Measurements from ENCODE around the gene N4BP2. TPM values are rescaled to one million over a fixed set of nuclear protein-coding genes. Genes with fewer than 3 reads are reported as not detected.
"Not testable (repeated sequence)": the region's sequence is repeated elsewhere in the genome, so short reads cannot be mapped to it uniquely, and the experiment has no call there.

Gene N4BP2
- total RNA-seq, 4 donors from 2014 or later: 5.5 to 9.7 (median 7.7) TPM

GRCh38 chr4:40087799-40088366 lies 31.2 kb downstream of the N4BP2 start:
- no peak overlapping the region for H3K27ac ChIP-seq (replicated peaks in 1 of 4)
- DNase-seq (ENCODE audit: extremely low spot score): no peak
- H3K4me3 ChIP-seq: no peak overlapping the region
- no peaks in the 10 kb centered on the region for H3K27me3 ChIP-seq
- intact Hi-C loops (cut with DNase I): no loop called here
- 95% methylated on average over 10 of the region's 10 CpGs for WGBS
- TF ChIP-seq POLR2AphosphoS5 (IDR thresholded peaks at IDR 0.05): no peak
- no peak for TF ChIP-seq POLR2A (IDR thresholded peaks at IDR 0.05; ENCODE audit: low read depth)
- no peak for TF ChIP-seq EP300 (IDR thresholded peaks at IDR 0.05)
- TF ChIP-seq, protein P1, sequence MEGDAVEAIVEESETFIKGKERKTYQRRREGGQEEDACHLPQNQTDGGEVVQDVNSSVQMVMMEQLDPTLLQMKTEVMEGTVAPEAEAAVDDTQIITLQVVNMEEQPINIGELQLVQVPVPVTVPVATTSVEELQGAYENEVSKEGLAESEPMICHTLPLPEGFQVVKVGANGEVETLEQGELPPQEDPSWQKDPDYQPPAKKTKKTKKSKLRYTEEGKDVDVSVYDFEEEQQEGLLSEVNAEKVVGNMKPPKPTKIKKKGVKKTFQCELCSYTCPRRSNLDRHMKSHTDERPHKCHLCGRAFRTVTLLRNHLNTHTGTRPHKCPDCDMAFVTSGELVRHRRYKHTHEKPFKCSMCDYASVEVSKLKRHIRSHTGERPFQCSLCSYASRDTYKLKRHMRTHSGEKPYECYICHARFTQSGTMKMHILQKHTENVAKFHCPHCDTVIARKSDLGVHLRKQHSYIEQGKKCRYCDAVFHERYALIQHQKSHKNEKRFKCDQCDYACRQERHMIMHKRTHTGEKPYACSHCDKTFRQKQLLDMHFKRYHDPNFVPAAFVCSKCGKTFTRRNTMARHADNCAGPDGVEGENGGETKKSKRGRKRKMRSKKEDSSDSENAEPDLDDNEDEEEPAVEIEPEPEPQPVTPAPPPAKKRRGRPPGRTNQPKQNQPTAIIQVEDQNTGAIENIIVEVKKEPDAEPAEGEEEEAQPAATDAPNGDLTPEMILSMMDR (IDR thresholded peaks at IDR 0.05): no peak
- H3K4me1 ChIP-seq: no peaks in the 10 kb centered on the region
- H3K9me3 ChIP-seq: no peaks in the 10 kb centered on the region
- no peaks in the 10 kb centered on the region for H3K36me3 ChIP-seq

DNA sequence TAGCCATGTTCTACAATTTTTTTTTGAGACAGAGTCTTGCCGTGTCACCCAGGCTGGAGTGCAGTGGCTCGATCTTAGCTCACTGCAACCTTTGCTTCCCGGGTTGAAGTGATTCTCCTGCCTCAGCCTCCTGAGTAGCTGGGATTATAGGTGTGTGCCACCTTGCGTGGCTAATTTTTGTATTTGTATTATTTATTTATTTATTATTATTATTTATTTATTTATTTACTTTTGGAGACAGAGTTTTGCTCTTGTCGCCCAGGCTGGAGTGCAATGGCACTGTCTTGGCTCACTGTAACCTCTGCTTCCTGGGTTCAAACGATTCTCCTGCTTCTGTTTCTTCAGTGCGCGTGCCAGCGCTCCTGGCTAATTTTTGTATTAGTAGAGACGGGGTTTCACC lies 36.8 kb downstream of the N4BP2 start:
- H3K4me3 ChIP-seq; H3K27me3 ChIP-seq; H3K36me3 ChIP-seq; H3K4me1 ChIP-seq; DNase-seq (ENCODE audit: extremely low spot score); H3K27ac ChIP-seq (replicated peaks in 1 of 4); H3K9me3 ChIP-seq; intact Hi-C loops (cut with DNase I): not testable (repeated sequence)
- 92% methylated on average over 10 of the region's 10 CpGs for WGBS

GRCh38 chr4:40099010-40099409 lies 42.4 kb downstream of the N4BP2 start:
- H3K4me1 ChIP-seq: no peaks in the 10 kb centered on the region
- TF ChIP-seq POLR2A (IDR thresholded peaks at IDR 0.05; ENCODE audit: low read depth): no peak
- no peak for TF ChIP-seq EP300 (IDR thresholded peaks at IDR 0.05)
- TF ChIP-seq, protein P1 (IDR thresholded peaks at IDR 0.05): no peak
- no peak for TF ChIP-seq POLR2AphosphoS5 (IDR thresholded peaks at IDR 0.05)
- no peaks in the 10 kb centered on the region for H3K36me3 ChIP-seq
- intact Hi-C loops (cut with DNase I): no loop called here
- no peaks in the 10 kb centered on the region for H3K9me3 ChIP-seq
- H3K4me3 ChIP-seq: no peak overlapping the region
- no peak overlapping the region for H3K27ac ChIP-seq (replicated peaks in 1 of 4)
- H3K27me3 ChIP-seq: no peaks in the 10 kb centered on the region
- WGBS: 88% methylated on average over 8 of the region's 8 CpGs
- no peak for DNase-seq (ENCODE audit: extremely low spot score)

GRCh38 chr4:40107150-40107549 lies 50.5 kb downstream of the N4BP2 start:
- peaks cover 0 to 16% (median 7%) of the 10 kb centered on the region in 4 donors for H3K36me3 ChIP-seq
- H3K9me3 ChIP-seq; intact Hi-C loops (cut with DNase I); H3K27me3 ChIP-seq; DNase-seq (ENCODE audit: extremely low spot score); H3K4me1 ChIP-seq; H3K4me3 ChIP-seq; H3K27ac ChIP-seq (replicated peaks in 1 of 4): not testable (repeated sequence)
- WGBS: 90% methylated on average over 4 of the region's 4 CpGs

- Histone ChIP-seq H3K4me3 (no peak overlapping the region), H3K27me3 (no peaks in the 10 kb centered on the region), H3K4me1 (peaks cover 0 to 10% (median 7%) of the 10 kb centered on the region in 4 donors), H3K36me3 (peaks cover 0 to 17% (median 12%) of the 10 kb centered on the region in 4 donors), H3K27ac (replicated peaks in 1 of 4) (no peak overlapping the region), H3K9me3 (no peaks in the 10 kb centered on the region)
- TF ChIP-seq POLR2AphosphoS5 (IDR thresholded peaks at IDR 0.05) (no peak), EP300 (IDR thresholded peaks at IDR 0.05) (no peak), POLR2A (IDR thresholded peaks at IDR 0.05; ENCODE audit: low read depth) (no peak)
- TF ChIP-seq, protein P1 (IDR thresholded peaks at IDR 0.05): no peak
- WGBS: 95% methylated on average over 3 of the region's 3 CpGs
- intact Hi-C loops (cut with DNase I): no loop called here
- DNase-seq (ENCODE audit: extremely low spot score): no peak
These were observed 55.6 kb downstream of the N4BP2 start for GRCh38 chr4:40112027-40112792.

Measured in esophagus muscularis mucosa (tissue), 4 donors.